DMS53 (cell line): ENCODE measurements around the gene TRMT61A.

Experiments used
- DNase-seq: peaks from one replicate; lab custom pipeline; 2025; lab: John Stamatoyannopoulos, UW

TRMT61A gene

GRCh38 chr14:103547455-103547940, 18.5 kb downstream of the TRMT61A start:
- DNase-seq = no peak

GRCh38 chr14:103547941-103548462, 19.0 kb downstream of the TRMT61A start:
- no peak for DNase-seq

GRCh38 chr14:103548463-103549351, 19.7 kb downstream of the TRMT61A start:
- no peak for DNase-seq

- no peak for DNase-seq
Observed at GRCh38 chr14:103549361-103550311, 20.6 kb downstream of the TRMT61A start.

- no peak for DNase-seq
Observed at GRCh38 chr14:103550451-103551337, 21.7 kb downstream of the TRMT61A start.

GRCh38 chr14:103551338-103551762, 22.4 kb downstream of the TRMT61A start:
- no peak for DNase-seq

GRCh38 chr14:103552011-103552845, 23.2 kb downstream of the TRMT61A start:
- DNase-seq = no peak

- no peak for DNase-seq
Observed at GRCh38 chr14:103552846-103553210, 23.8 kb downstream of the TRMT61A start.

- DNase-seq = no peak
Observed at GRCh38 chr14:103555559-103556337, 26.8 kb downstream of the TRMT61A start.

- no peak for DNase-seq
Observed at GRCh38 chr14:103556946-103557758, 28.2 kb downstream of the TRMT61A start.

- no peak for DNase-seq
Observed at GRCh38 chr14:103558071-103558882, 29.3 kb downstream of the TRMT61A start.

GRCh38 chr14:103559766-103560165, 30.8 kb downstream of the TRMT61A start:
- DNase-seq = no peak

- no peak for DNase-seq
Observed at GRCh38 chr14:103560691-103561090, 31.7 kb downstream of the TRMT61A start.

GRCh38 chr14:103561381-103562178, 32.6 kb downstream of the TRMT61A start:
- peak; percentile 63 for DNase-seq

GRCh38 chr14:103562179-103562428, 33.1 kb downstream of the TRMT61A start:
- peak; percentile 65 for DNase-seq

- peak; percentile 91 for DNase-seq
Observed at GRCh38 chr14:103562429-103563225, 33.6 kb downstream of the TRMT61A start, which contains the start of the genes BAG5 and COA8. TSS of gene BAG5 (minus strand) at chr14:103562657. CDS start at chr14:103561164, 1,493 bp downstream. TSS of gene COA8 (plus strand) at chr14:103562960. CDS start at chr14:103563002, 42 bp downstream.
